IMR-90 (cell line): ENCODE measurements around the gene FNDC4. TPM values are rescaled to one million over a fixed set of nuclear protein-coding genes. Genes with fewer than 3 reads are reported as not detected.

Experiments
- ATAC-seq: fragments of 200-7000 bp; cut with Tn5 transposase; 2 replicates; pipeline ENCODE4 v1.9.1; 2020; ENCODE audit warnings: low read depth, mild to moderate bottlenecking, moderate library complexity
- BruUV-seq: library from RNA; stranded (reverse); fragments of 400-500 nt; replicated peaks from 2 replicates; lab custom pipeline; 2021; lab: Mats Ljungman, UMichigan
- CTCF ChIA-PET: fragments of 300-600 bp; formaldehyde crosslinking; extraction: SDS; loops from one replicate; lab custom pipeline; 2021; ENCODE audit warnings: antibody characterized with exemption; lab: Yijun Ruan, JAX
- POLR2A ChIA-PET: fragments of 300-600 bp; sonication (Branson Sonifier 250); formaldehyde crosslinking; loops from one replicate; lab custom pipeline; 2022; ENCODE audit warnings: antibody characterized with exemption; ENCODE audit not compliant: unreplicated experiment; lab: Charles Lee
- DNase-seq: peaks from one replicate; pipeline ENCODE4 v3.0.0; 2013
- H2AFZ ChIP-seq: replicated peaks from 2 replicates; pipeline ENCODE3; 2013; ENCODE audit warnings: low read length, mild to moderate bottlenecking; ENCODE audit not compliant: poor library complexity
- H2AK5ac ChIP-seq: 2 replicates; pipeline ENCODE4 v1.6.1; 2013; ENCODE audit warnings: low read depth, low read length, inconsistent platforms
- H2AK9ac ChIP-seq: replicated peaks from 2 replicates; pipeline ENCODE3; 2013; ENCODE audit warnings: mild to moderate bottlenecking, low read depth, low read length, moderate library complexity; ENCODE audit not compliant: poor library complexity
- H2BK120ac ChIP-seq: 2 replicates; pipeline ENCODE4 v1.6.1; 2013; ENCODE audit warnings: low read depth, low read length, inconsistent platforms
- H2BK15ac ChIP-seq: 3 replicates; pipeline ENCODE4 v1.6.1; 2013; ENCODE audit warnings: low read depth, low read length, inconsistent platforms
- H2BK20ac ChIP-seq: 2 replicates; pipeline ENCODE4 v1.6.1; 2013; ENCODE audit warnings: low read depth, mild to moderate bottlenecking, inconsistent platforms, low read length, moderate library complexity
- H2BK5ac ChIP-seq: 2 replicates; pipeline ENCODE4 v1.6.1; 2013; ENCODE audit warnings: mild to moderate bottlenecking, low read depth, low read length, inconsistent platforms; ENCODE audit not compliant: poor library complexity, severe bottlenecking
- H3K14ac ChIP-seq: replicated peaks from 2 replicates; pipeline ENCODE4 v1.6.1; 2013; ENCODE audit warnings: low read depth, low read length, inconsistent platforms
- H3K18ac ChIP-seq: 2 replicates; pipeline ENCODE4 v1.6.1; 2013; ENCODE audit warnings: low read depth, low read length, control low read depth
- H3K23ac ChIP-seq: 2 replicates; pipeline ENCODE4 v1.6.1; 2013; ENCODE audit warnings: low read depth, low read length, inconsistent platforms
- H3K27ac ChIP-seq: 2 replicates; pipeline ENCODE4 v1.5.1; 2013; ENCODE audit warnings: mild to moderate bottlenecking, control low read depth, low read length; ENCODE audit not compliant: insufficient read depth
- H3K27me3 ChIP-seq: 2 replicates; pipeline ENCODE4 v1.6.1; 2013; ENCODE audit warnings: low read length; ENCODE audit not compliant: control insufficient read depth, insufficient read depth
- H3K36me3 ChIP-seq: 2 replicates; pipeline ENCODE4 v1.6.1; 2013; ENCODE audit warnings: low read length, mixed read lengths; ENCODE audit not compliant: control insufficient read depth, insufficient read depth
- H3K4ac ChIP-seq: 2 replicates; pipeline ENCODE4 v1.6.1; 2013; ENCODE audit warnings: low read depth, low read length, inconsistent platforms
- H3K4me1 ChIP-seq: 2 replicates; pipeline ENCODE4 v1.6.1; 2013; ENCODE audit warnings: low read length, mixed read lengths; ENCODE audit not compliant: control insufficient read depth, insufficient read depth
- H3K4me2 ChIP-seq: 2 replicates; pipeline ENCODE4 v1.6.1; 2013; ENCODE audit warnings: low read depth, mild to moderate bottlenecking, control low read depth, low read length, moderate library complexity
- H3K4me3 ChIP-seq: 2 replicates; pipeline ENCODE4 v1.5.1; 2013; ENCODE audit warnings: low read depth, mild to moderate bottlenecking, control low read depth, low read length, moderate library complexity; ENCODE audit not compliant: insufficient read depth
- H3K56ac ChIP-seq: 2 replicates; pipeline ENCODE4 v1.6.1; 2013; ENCODE audit warnings: low read length, inconsistent platforms; ENCODE audit not compliant: insufficient read depth; ENCODE audit errors: extremely low read depth
- H3K79me1 ChIP-seq, 2 experiments: 2 replicates each; pipeline ENCODE4 v1.6.1; 2013; ENCODE audit warnings: low read length in 2 of 2, inconsistent platforms in 1 of 2, low read depth in 1 of 2
- H3K9ac ChIP-seq: 2 replicates; pipeline ENCODE4 v1.6.1; 2013; ENCODE audit warnings: low read depth, low read length, control low read depth
- H3K9me1 ChIP-seq: 2 replicates; pipeline ENCODE4 v1.6.1; 2013; ENCODE audit warnings: low read length, inconsistent platforms; ENCODE audit not compliant: insufficient read depth
- H3K9me3 ChIP-seq: 2 replicates; pipeline ENCODE4 v1.6.1; 2013; ENCODE audit warnings: low read length; ENCODE audit not compliant: control insufficient read depth, insufficient read depth
- H4K20me1 ChIP-seq: 2 replicates; pipeline ENCODE4 v1.6.1; 2013; ENCODE audit warnings: low read length, inconsistent platforms; ENCODE audit not compliant: insufficient read depth
- H4K5ac ChIP-seq: 2 replicates; pipeline ENCODE4 v1.6.1; 2013; ENCODE audit warnings: mild to moderate bottlenecking, low read depth, low read length, control low read depth
- H4K8ac ChIP-seq, 2 experiments: 2 replicates each; pipeline ENCODE4 v1.6.1; 2013; ENCODE audit warnings: low read depth in 2 of 2, low read length in 2 of 2, control low read depth in 1 of 2, inconsistent platforms in 1 of 2
- H4K91ac ChIP-seq: 2 replicates; pipeline ENCODE4 v1.6.1; 2013; ENCODE audit warnings: low read depth, low read length, inconsistent platforms; ENCODE audit not compliant: insufficient read depth
- CHD1 ChIP-seq: IDR thresholded peaks from 2 replicates; pipeline ENCODE4 v1.6.1; 2012; ENCODE audit warnings: low read depth, low read length, improper control_type of control experiment
- FOS ChIP-seq: fragments of 150-350 bp; IDR thresholded peaks from 2 replicates; pipeline ENCODE4 v1.6.1; 2016; ENCODE audit warnings: low read depth, low read length
- MAFK ChIP-seq: IDR thresholded peaks from 2 replicates; pipeline ENCODE4 v1.6.1; 2012; ENCODE audit warnings: low read depth, low read length, improper control_type of control experiment
- RAD21 ChIP-seq: IDR thresholded peaks from 2 replicates; pipeline ENCODE4 v1.6.1; 2012; ENCODE audit warnings: low read length, improper control_type of control experiment
- RCOR1 ChIP-seq: IDR thresholded peaks from 2 replicates; pipeline ENCODE4 v1.6.1; 2012; ENCODE audit warnings: mild to moderate bottlenecking, low read length, improper control_type of control experiment; ENCODE audit not compliant: insufficient replicate concordance
- USF2 ChIP-seq: fragments of 150-350 bp; IDR thresholded peaks from 2 replicates; pipeline ENCODE4 v1.6.1; 2017; ENCODE audit warnings: mild to moderate bottlenecking, antibody characterized with exemption, low read length, low read depth
- WGBS, 2 experiments: methylation state at CpG; one replicate each; pipeline versions ENCODE4 v1.1.5 to v1.1.7; 2013; ENCODE audit warnings: missing lambda C conversion rate in 2 of 2; ENCODE audit not compliant: insufficient read length in 1 of 2; ENCODE audit errors: extremely low coverage in 2 of 2; 5-methylcytosine and 5-hydroxymethylcytosine counted together
- dilution Hi-C: fragments of 300-500 bp; cut with HindIII; formaldehyde crosslinking; loops from one replicate; pipeline ENCODE4 v1.14.3; 2018; ENCODE audit warnings: low sequenced_read_pairs; ENCODE audit not compliant: unreplicated experiment
- in situ Hi-C: fragments of 300-500 bp; cut with MboI; formaldehyde crosslinking; loops from 3 replicates; pipeline ENCODE4 v1.14.3; 2019; ENCODE audit warnings: low sequenced_read_pairs, inconsistent platforms, mixed read lengths
- intact Hi-C: fragments of 100-400 bp; cut with micrococcal nuclease; formaldehyde crosslinking; loops from 2 replicates; pipeline ENCODE4 v1.10.0; 2022
- polyA plus RNA-seq, 3 experiments: library from polyadenylated mRNA; depleted of rRNA; stranded (reverse); fragments of >200 nt; gene quantifications; 2 replicates each; pipeline ENCODE4 v1.2.3, GENCODE V29; 2012; ENCODE audit warnings: low replicate concordance in 1 of 3
- total RNA-seq: library from RNA; depleted of rRNA; stranded (reverse); fragments of >200 nt; gene quantifications from 2 replicates; pipeline ENCODE4 v1.2.3, GENCODE V29; 2012

Gene FNDC4
- total and polyA plus RNA-seq, 2 of the 4 experiments (the other 2 are of a cell fraction): 7.3 to 11.1 TPM

GRCh38 chr2:27522400-27522945 is 27.5 kb upstream of the FNDC4 start:
- BruUV-seq: no TSS peak
- no peak overlapping the region for H3K56ac ChIP-seq

More at GRCh38 chr2:27522400-27522945, 27.5 kb upstream of the FNDC4 start:
- Histone ChIP-seq H2BK5ac (no peak overlapping the region), H2BK120ac (no peak overlapping the region), H4K91ac (no peak overlapping the region), H4K5ac (no peak overlapping the region), H2AK9ac (no peak overlapping the region), H3K36me3 (no peaks in the 10 kb centered on the region), H3K14ac (no peak overlapping the region), H3K4me2 (no peak overlapping the region), H3K27me3 (peaks cover 30% of the 10 kb centered on the region), H3K23ac (no peak overlapping the region), H4K20me1 (no peaks in the 10 kb centered on the region), H3K9ac (no peak overlapping the region), H3K27ac (no peak overlapping the region), H2AFZ (no peak overlapping the region), H3K9me1 (no peaks in the 10 kb centered on the region), H3K4me3 (no peak overlapping the region), H3K18ac (no peak overlapping the region), H3K79me1 (no peaks in the 10 kb centered on the region), H3K4me1 (no peaks in the 10 kb centered on the region), H3K4ac (no peak overlapping the region), H4K8ac (no peak overlapping the region), H2BK15ac (no peak overlapping the region), H3K9me3 (0 out of 2 replicates have a peak, but pooled peaks cover 2% of the 10 kb centered on the region), H2BK20ac (no peak overlapping the region), H2AK5ac (no peak overlapping the region)
- TF ChIP-seq MAFK (no peak), CHD1 (no peak), FOS (no peak), USF2 (no peak), RCOR1 (no peak), RAD21 (no peak)
- in situ Hi-C loops: no loop called here
- no peak for DNase-seq
- ChIA-PET CTCF (no interaction called here), POLR2A (no interaction called here)
- dilution Hi-C loops: no loop called here
- ATAC-seq: no peak
- intact Hi-C loops: no loop called here
- WGBS, 2 experiments: 89% methylated on average over 6 of the region's 7 CpGs; no CpG with 5 or more reads in 1 of the 2 experiments
